ENCODE data around the gene CRABP2. TPM values are rescaled to one million over a fixed set of nuclear protein-coding genes. Genes with fewer than 3 reads are reported as not detected.

The CRABP2 gene
- 1.4 and 1.7 TPM in 2 replicates for polyA plus RNA-seq (2011; rRNA removed)
- 2.9 and 3.8 TPM in 2 replicates for polyA plus RNA-seq (2012; cell fraction: cytosol; rRNA removed)
- 6.1 and 8.7 TPM in 2 replicates for polyA plus RNA-seq (2012; cell fraction: nucleus; rRNA removed)
- 15.6 to 19.1 TPM (median 17.9 TPM) in 3 replicates for polyA plus RNA-seq (2017; fragmentation: RNase III; extraction: RNeasy Plus Mini Kit Qiagen cat#74134 plus additional on column Dnase treatment)
- 1.0 TPM in 1 of 2 replicates, not detected in the other for polyA minus RNA-seq (2011; rRNA and poly(A)+ RNA removed)

- TF ChIP-seq, protein P1, sequence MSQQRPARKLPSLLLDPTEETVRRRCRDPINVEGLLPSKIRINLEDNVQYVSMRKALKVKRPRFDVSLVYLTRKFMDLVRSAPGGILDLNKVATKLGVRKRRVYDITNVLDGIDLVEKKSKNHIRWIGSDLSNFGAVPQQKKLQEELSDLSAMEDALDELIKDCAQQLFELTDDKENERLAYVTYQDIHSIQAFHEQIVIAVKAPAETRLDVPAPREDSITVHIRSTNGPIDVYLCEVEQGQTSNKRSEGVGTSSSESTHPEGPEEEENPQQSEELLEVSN (IDR thresholded peaks at IDR 0.05; ENCODE audit: borderline replicate concordance, low read depth) = peak; percentile 21; the same call in 1 of the 2 replicates
- TF ChIP-seq CHD4 (IDR thresholded peaks at IDR 0.05; ENCODE audit: borderline replicate concordance) = no peak
- no peak for TF ChIP-seq PBX3 (IDR thresholded peaks at IDR 0.05)
- Histone ChIP-seq H3K4me1 (peaks cover 55% of the 10 kb centered on the region), H3K27ac (peak within 1 kb of the TSS; percentile 65 to 86), H3K4me3 (peak within 1 kb of the TSS; percentile 45), H3K9me3 (no peaks in the 10 kb centered on the region), H3K4me2 (peak within 1 kb of the TSS; percentile 99)
- FAIRE-seq (no peak), ATAC-seq (peak; percentile 2 to 46; a peak in 5 of 6 replicates), DNase-seq (ENCODE audit: low read depth in 1 of 2, low spot score in 1 of 2) (no peak)
- 8% methylated on average over 21 of the region's 42 CpGs for WGBS (ENCODE audit: missing lambda C conversion rate)
- ChIA-PET CTCF (interaction anchor here (0.8 to 52.1 kb wide), 21 partner anchors 11 to 222 kb away, joined by 3 to 2258 read pairs (median 4); partner anchors contain the start of genes CRABP2, INSRR, ISG20L2 and METTL25B), POLR2A (interaction anchor here (1.1 to 1.6 kb wide), 3 partner anchors 10 to 23 kb away, joined by 3 to 5 read pairs (median 5); partner anchors contain the start of genes ISG20L2 and METTL25B)
These were observed at the start of gene CRABP2 for GRCh38 chr1:156705321-156705917. TSS of gene CRABP2 (minus strand) at chr1:156705583. CDS start at chr1:156705446, 137 bp downstream.

- no peak for ATAC-seq
- H3K27ac ChIP-seq = no peak overlapping the region
- no peak for TF ChIP-seq ZC3H11A (IDR thresholded peaks at IDR 0.05)
- no peak for TF ChIP-seq ESRRA (IDR thresholded peaks at IDR 0.05; ENCODE audit: borderline replicate concordance, low read length)
- TF ChIP-seq, protein P2, sequence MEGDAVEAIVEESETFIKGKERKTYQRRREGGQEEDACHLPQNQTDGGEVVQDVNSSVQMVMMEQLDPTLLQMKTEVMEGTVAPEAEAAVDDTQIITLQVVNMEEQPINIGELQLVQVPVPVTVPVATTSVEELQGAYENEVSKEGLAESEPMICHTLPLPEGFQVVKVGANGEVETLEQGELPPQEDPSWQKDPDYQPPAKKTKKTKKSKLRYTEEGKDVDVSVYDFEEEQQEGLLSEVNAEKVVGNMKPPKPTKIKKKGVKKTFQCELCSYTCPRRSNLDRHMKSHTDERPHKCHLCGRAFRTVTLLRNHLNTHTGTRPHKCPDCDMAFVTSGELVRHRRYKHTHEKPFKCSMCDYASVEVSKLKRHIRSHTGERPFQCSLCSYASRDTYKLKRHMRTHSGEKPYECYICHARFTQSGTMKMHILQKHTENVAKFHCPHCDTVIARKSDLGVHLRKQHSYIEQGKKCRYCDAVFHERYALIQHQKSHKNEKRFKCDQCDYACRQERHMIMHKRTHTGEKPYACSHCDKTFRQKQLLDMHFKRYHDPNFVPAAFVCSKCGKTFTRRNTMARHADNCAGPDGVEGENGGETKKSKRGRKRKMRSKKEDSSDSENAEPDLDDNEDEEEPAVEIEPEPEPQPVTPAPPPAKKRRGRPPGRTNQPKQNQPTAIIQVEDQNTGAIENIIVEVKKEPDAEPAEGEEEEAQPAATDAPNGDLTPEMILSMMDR (IDR thresholded peaks at IDR 0.05) = no peak
- TF ChIP-seq NFE2L2 (conservative IDR thresholded peaks at IDR 0.05; ENCODE audit: low read length) = no peak
- no peak for TF ChIP-seq EP300 (IDR thresholded peaks at IDR 0.05)
- no peak for TF ChIP-seq GATA3 (IDR thresholded peaks at IDR 0.05; ENCODE audit: borderline replicate concordance)
- TF ChIP-seq HES2 (IDR thresholded peaks at IDR 0.05) = no peak
- TF ChIP-seq KDM5A (IDR thresholded peaks at IDR 0.05) = no peak
- TF ChIP-seq RAD21 (conservative IDR thresholded peaks at IDR 0.05 in 1 of 2, IDR thresholded peaks at IDR 0.05 in 1 of 2) = no peak
- TF ChIP-seq, protein P1 (IDR thresholded peaks at IDR 0.05; ENCODE audit: borderline replicate concordance, low read depth) = no peak
- TF ChIP-seq ZSCAN20 (CRISPR knock-in tag; IDR thresholded peaks at IDR 0.05) = no peak
- TF ChIP-seq MAX (IDR thresholded peaks at IDR 0.05) = no peak
- no peak for TF ChIP-seq MYC (IDR thresholded peaks at IDR 0.05; ENCODE audit: borderline replicate concordance, low read length)
- no peak for TF ChIP-seq FOSL2 (IDR thresholded peaks at IDR 0.05)
- no peak for TF ChIP-seq FOSL2 (CRISPR knock-in tag; IDR thresholded peaks at IDR 0.05)
- no peak for TF ChIP-seq HOXB5 (CRISPR knock-in tag; IDR thresholded peaks at IDR 0.05)
- no peak for TF ChIP-seq FOXS1 (CRISPR knock-in tag; IDR thresholded peaks at IDR 0.05)
- TF ChIP-seq HOXA7 (CRISPR knock-in tag; IDR thresholded peaks at IDR 0.05) = no peak
- TF ChIP-seq PHF8 (IDR thresholded peaks at IDR 0.05; ENCODE audit: borderline replicate concordance, low read depth) = no peak
- no peak for TF ChIP-seq EHMT2 (IDR thresholded peaks at IDR 0.05; ENCODE audit: low read depth)
- TF ChIP-seq HDAC2 (IDR thresholded peaks at IDR 0.05) = no peak
- no peak overlapping the region for H3K4me3 ChIP-seq
- DNase-seq (ENCODE audit: low read depth in 1 of 2, low spot score in 1 of 2) = no peak
- H3K4me2 ChIP-seq = no peak overlapping the region
- WGBS (ENCODE audit: missing lambda C conversion rate) = 93% methylated on average over 8 of the region's 8 CpGs
- peaks cover 13% of the 10 kb centered on the region; the same call in 2 of the 3 replicates for H3K4me1 ChIP-seq
- no peak for FAIRE-seq
- POLR2A ChIA-PET = no interaction called here
- no peaks in the 10 kb centered on the region for H3K9me3 ChIP-seq
- CTCF ChIA-PET = interaction anchor here (3.7 kb wide), 1 partner anchor 28 kb away, joined by 30 read pairs; no protein-coding TSS in a partner anchor
These were observed 48.8 kb upstream of the CRABP2 start for GRCh38 chr1:156754219-156754618.
